Smooth muscle cell (in vitro differentiated cells): ENCODE results near the gene RFTN2. TPM values are rescaled to one million over a fixed set of nuclear protein-coding genes. Genes with fewer than 3 reads are reported as not detected.

Experiments used
- DNase-seq: peaks from one replicate; lab custom pipeline; 2025; ENCODE audit not compliant: unreplicated experiment; lab: John Stamatoyannopoulos, UW
- H2AFZ ChIP-seq: fragments of 200-600 bp; sonication (generic); 2 replicates; pipeline ENCODE4 v1.6.0; 2016; ENCODE audit warnings: antibody characterized with exemption, low read depth, mild to moderate bottlenecking
- H3F3A ChIP-seq: fragments of 200-600 bp; sonication (generic); 2 replicates; pipeline ENCODE4 v1.6.0; 2017; ENCODE audit warnings: antibody characterized with exemption, low read depth
- H3K27ac ChIP-seq: fragments of 200-600 bp; sonication (generic); 2 replicates; pipeline ENCODE4 v1.5.1; 2016; ENCODE audit warnings: low read depth, mild to moderate bottlenecking
- H3K27me3 ChIP-seq: fragments of 200-600 bp; sonication (generic); 2 replicates; pipeline ENCODE4 v1.6.1; 2016; ENCODE audit warnings: low read depth, mild to moderate bottlenecking
- H3K36me3 ChIP-seq: fragments of 200-600 bp; sonication (generic); 2 replicates; pipeline ENCODE4 v1.5.1; 2016; ENCODE audit warnings: low read depth
- H3K4me1 ChIP-seq: fragments of 200-600 bp; sonication (generic); 2 replicates; pipeline ENCODE4 v1.5.1; 2016; ENCODE audit warnings: low read depth
- H3K4me2 ChIP-seq: fragments of 200-600 bp; sonication (generic); 2 replicates; pipeline ENCODE4 v1.6.0; 2016; ENCODE audit warnings: mild to moderate bottlenecking
- H3K4me3 ChIP-seq: fragments of 200-600 bp; sonication (generic); 2 replicates; pipeline ENCODE4 v1.5.1; 2016; ENCODE audit warnings: mild to moderate bottlenecking
- H3K79me2 ChIP-seq: fragments of 200-600 bp; sonication (generic); 2 replicates; pipeline ENCODE4 v1.6.0; 2016; ENCODE audit warnings: low read depth, mild to moderate bottlenecking
- H3K9ac ChIP-seq: fragments of 200-600 bp; sonication (generic); 2 replicates; pipeline ENCODE4 v1.6.0; 2016; ENCODE audit warnings: low read depth
- H3K9me3 ChIP-seq: fragments of 200-600 bp; sonication (generic); replicated peaks from 2 replicates; pipeline ENCODE4 v1.5.1; 2016; ENCODE audit warnings: low read depth
- H4K20me1 ChIP-seq: fragments of 200-600 bp; sonication (generic); 2 replicates; pipeline ENCODE4 v1.6.0; 2016; ENCODE audit warnings: low read depth
- WGBS: methylation state at CpG from one replicate; pipeline ENCODE4 v1.1.7; 2016; ENCODE audit warnings: low lambda C conversion rate; 5-methylcytosine and 5-hydroxymethylcytosine counted together
- polyA plus RNA-seq: library from polyadenylated mRNA; unstranded; fragments of >200 nt; fragmentation: Nextera tagmentation; extraction: Ambion mirVana; gene quantifications from 2 replicates; pipeline ENCODE4 v1.2.1, GENCODE V29; 2016
- total RNA-seq: library from RNA; depleted of rRNA; stranded (reverse); fragments of >200 nt; gene quantifications from 2 replicates; pipeline ENCODE4 v1.2.3, GENCODE V29; 2014
- TF ChIP-seq, protein P1 (sequence below): fragments of 200-600 bp; sonication (generic); IDR thresholded peaks from 2 replicates; pipeline ENCODE4 v1.5.1; 2017; ENCODE audit warnings: borderline replicate concordance, mild to moderate bottlenecking, antibody characterized with exemption; ENCODE audit not compliant: insufficient read depth, poor library complexity, severe bottlenecking

Gene RFTN2
- total and polyA plus RNA-seq, 2 experiments from 2014 or later, result 9.5 to 15.9 TPM

DNA sequence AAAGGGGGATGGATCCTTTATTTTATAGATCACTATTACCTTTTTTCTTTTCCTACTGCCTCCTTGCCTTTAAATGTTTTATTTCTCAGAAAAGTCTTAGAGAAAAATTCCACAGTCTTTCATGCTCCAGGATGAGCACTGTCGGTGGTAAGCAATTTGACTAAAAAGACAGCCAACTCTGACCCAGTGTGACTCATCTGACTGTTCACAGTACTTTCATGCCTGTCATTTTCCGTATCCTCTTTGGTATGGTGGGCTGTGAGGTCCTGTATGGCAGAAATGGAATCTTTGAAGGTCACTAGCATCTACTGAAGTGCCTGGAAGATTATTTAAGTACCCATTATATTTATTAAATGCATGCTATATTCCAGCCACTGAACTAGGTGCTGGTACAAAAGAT is 2.1 kb upstream of the RFTN2 start:
- Histone ChIP-seq H3F3A (peaks cover 4% of the 10 kb centered on the region), H3K4me3 (no peak overlapping the region), H3K36me3 (no peaks in the 10 kb centered on the region), H3K27ac (peak overlapping the region; percentile 91), H3K79me2 (peaks cover 22% of the 10 kb centered on the region), H3K9ac (no peak overlapping the region), H3K4me1 (peaks cover 23% of the 10 kb centered on the region), H3K4me2 (peak overlapping the region; percentile 95), H3K9me3 (no peaks in the 10 kb centered on the region), H2AFZ (no peak overlapping the region), H4K20me1 (no peaks in the 10 kb centered on the region), H3K27me3 (no peaks in the 10 kb centered on the region)
- DNase-seq, result no peak
- 4% methylated on average over 2 of the region's 2 CpGs for WGBS
- TF ChIP-seq, protein P1, sequence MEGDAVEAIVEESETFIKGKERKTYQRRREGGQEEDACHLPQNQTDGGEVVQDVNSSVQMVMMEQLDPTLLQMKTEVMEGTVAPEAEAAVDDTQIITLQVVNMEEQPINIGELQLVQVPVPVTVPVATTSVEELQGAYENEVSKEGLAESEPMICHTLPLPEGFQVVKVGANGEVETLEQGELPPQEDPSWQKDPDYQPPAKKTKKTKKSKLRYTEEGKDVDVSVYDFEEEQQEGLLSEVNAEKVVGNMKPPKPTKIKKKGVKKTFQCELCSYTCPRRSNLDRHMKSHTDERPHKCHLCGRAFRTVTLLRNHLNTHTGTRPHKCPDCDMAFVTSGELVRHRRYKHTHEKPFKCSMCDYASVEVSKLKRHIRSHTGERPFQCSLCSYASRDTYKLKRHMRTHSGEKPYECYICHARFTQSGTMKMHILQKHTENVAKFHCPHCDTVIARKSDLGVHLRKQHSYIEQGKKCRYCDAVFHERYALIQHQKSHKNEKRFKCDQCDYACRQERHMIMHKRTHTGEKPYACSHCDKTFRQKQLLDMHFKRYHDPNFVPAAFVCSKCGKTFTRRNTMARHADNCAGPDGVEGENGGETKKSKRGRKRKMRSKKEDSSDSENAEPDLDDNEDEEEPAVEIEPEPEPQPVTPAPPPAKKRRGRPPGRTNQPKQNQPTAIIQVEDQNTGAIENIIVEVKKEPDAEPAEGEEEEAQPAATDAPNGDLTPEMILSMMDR, result no peak

- 38% methylated on average over 3 of the region's 3 CpGs for WGBS
- H4K20me1 ChIP-seq, result no peaks in the 10 kb centered on the region
- DNase-seq, result no peak
- peaks cover 23% of the 10 kb centered on the region for H3K4me1 ChIP-seq
- no peak overlapping the region for H2AFZ ChIP-seq
- no peak overlapping the region for H3K9ac ChIP-seq
- H3K36me3 ChIP-seq, result no peaks in the 10 kb centered on the region
- peak overlapping the region; percentile 91 for H3K27ac ChIP-seq
- no peak overlapping the region for H3K4me3 ChIP-seq
- peaks cover 4% of the 10 kb centered on the region for H3F3A ChIP-seq
- no peaks in the 10 kb centered on the region for H3K9me3 ChIP-seq
- TF ChIP-seq, protein P1, result no peak
- peaks cover 22% of the 10 kb centered on the region for H3K79me2 ChIP-seq
- no peaks in the 10 kb centered on the region for H3K27me3 ChIP-seq
- H3K4me2 ChIP-seq, result peak overlapping the region; percentile 95
Measured at GRCh38 chr2:197677056-197677455, 1.7 kb upstream of the RFTN2 start.

- 15% methylated on average over 6 of the region's 6 CpGs for WGBS
- Histone ChIP-seq H3K9me3 (no peaks in the 10 kb centered on the region), H3K79me2 (peaks cover 22% of the 10 kb centered on the region), H3K9ac (peak overlapping the region; percentile 89), H3K27ac (peak overlapping the region; percentile 91), H3K36me3 (no peaks in the 10 kb centered on the region), H3K4me3 (peak overlapping the region; percentile 59), H3K4me2 (peak overlapping the region; percentile 95), H3K4me1 (peaks cover 23% of the 10 kb centered on the region), H3K27me3 (no peaks in the 10 kb centered on the region), H3F3A (peaks cover 4% of the 10 kb centered on the region), H4K20me1 (no peaks in the 10 kb centered on the region), H2AFZ (peak overlapping the region; percentile 96)
- TF ChIP-seq, protein P1, result no peak
- no peak for DNase-seq
Measured at GRCh38 chr2:197675711-197676188, 363 bp upstream of the RFTN2 start.

GRCh38 chr2:197674591-197674990 is 796 bp downstream of the RFTN2 start:
- peak overlapping the region; percentile 91 for H3K27ac ChIP-seq
- no peaks in the 10 kb centered on the region for H3K27me3 ChIP-seq
- H3K9ac ChIP-seq, result peak overlapping the region; percentile 89
- no peaks in the 10 kb centered on the region for H3K9me3 ChIP-seq
- DNase-seq, result no peak
- H2AFZ ChIP-seq, result peak overlapping the region; percentile 96
- H3K4me2 ChIP-seq, result peak overlapping the region; percentile 95
- peaks cover 23% of the 10 kb centered on the region for H3K4me1 ChIP-seq
- H3K79me2 ChIP-seq, result peaks cover 22% of the 10 kb centered on the region
- H3F3A ChIP-seq, result peaks cover 4% of the 10 kb centered on the region
- WGBS, result 37% methylated on average over 3 of the region's 3 CpGs
- H3K36me3 ChIP-seq, result no peaks in the 10 kb centered on the region
- TF ChIP-seq, protein P1, result no peak
- peak overlapping the region; percentile 59 for H3K4me3 ChIP-seq
- no peaks in the 10 kb centered on the region for H4K20me1 ChIP-seq
